Hindlimb muscle (tissue), 1 donor: ENCODE measurements around the gene CENPQ. TPM values are rescaled to one million over a fixed set of nuclear protein-coding genes. Genes with fewer than 3 reads are reported as not detected.

Source experiments
- DNase-seq: peaks from one replicate; pipeline ENCODE4 v3.0.0-alpha.2; 2013
- polyA plus RNA-seq: library from polyadenylated mRNA; unstranded; fragments of 120-200 nt; gene quantifications from one replicate; pipeline ENCODE4 v1.2.1, GENCODE V29; 2013; ENCODE audit not compliant: insufficient read length

Gene CENPQ
- polyA plus RNA-seq, 1 donor: 7.0 TPM

GRCh38 chr6:49506569-49507111 lies 43.5 kb downstream of the CENPQ start:
- DNase-seq: no peak

- DNase-seq: no peak
Measured at GRCh38 chr6:49509342-49509741, 46.2 kb downstream of the CENPQ start.

- no peak for DNase-seq
Measured at GRCh38 chr6:49513153-49513989, 50.2 kb downstream of the CENPQ start.

GRCh38 chr6:49514571-49515484 lies 51.7 kb downstream of the CENPQ start:
- DNase-seq: no peak

GRCh38 chr6:49515485-49516146 lies 52.4 kb downstream of the CENPQ start:
- no peak for DNase-seq

- DNase-seq: no peak
Measured at GRCh38 chr6:49516147-49516505, 53.0 kb downstream of the CENPQ start.

- no peak for DNase-seq
Measured at GRCh38 chr6:49517919-49518318, 54.7 kb downstream of the CENPQ start.

- no peak for DNase-seq
Measured at GRCh38 chr6:49519660-49520059, 56.5 kb downstream of the CENPQ start.

- no peak for DNase-seq
Measured at GRCh38 chr6:49522710-49523593, 59.8 kb downstream of the CENPQ start.

GRCh38 chr6:49523901-49524300 lies 60.7 kb downstream of the CENPQ start:
- no peak for DNase-seq

- no peak for DNase-seq
Measured at GRCh38 chr6:49524541-49524940, 61.4 kb downstream of the CENPQ start.

GRCh38 chr6:49526598-49526997 lies 63.4 kb downstream of the CENPQ start:
- DNase-seq: no peak

- DNase-seq: no peak
Measured at GRCh38 chr6:49527320-49527719, 64.2 kb downstream of the CENPQ start.

- DNase-seq: no peak
Measured at GRCh38 chr6:49528571-49528970, 65.4 kb downstream of the CENPQ start.

- no peak for DNase-seq
Measured at GRCh38 chr6:49530141-49530776, 67.1 kb downstream of the CENPQ start.

- peak; percentile 18 for DNase-seq
Measured at GRCh38 chr6:49531774-49532569, 68.8 kb downstream of the CENPQ start.

GRCh38 chr6:49535795-49536194 lies 72.6 kb downstream of the CENPQ start:
- DNase-seq: no peak

GRCh38 chr6:49539102-49539501 lies 75.9 kb downstream of the CENPQ start:
- no peak for DNase-seq

GRCh38 chr6:49540614-49541013 lies 77.4 kb downstream of the CENPQ start:
- DNase-seq: no peak

GRCh38 chr6:49541210-49541724 lies 78.1 kb downstream of the CENPQ start:
- no peak for DNase-seq
